Mammary epithelial cell (primary cell): Measurements from ENCODE around the gene ATXN1.

Source experiments
- CTCF ChIP-seq, 2 donors: IDR thresholded peaks in 1 of 2; conservative IDR thresholded peaks in 1 of 2; 2 replicates each; pipeline ENCODE4 v1.5.1; 2011 to 2012; ENCODE audit warnings: inconsistent platforms in 2 of 2, low read length in 2 of 2, mild to moderate bottlenecking in 2 of 2, control low read depth in 1 of 2, low read depth in 1 of 2; ENCODE audit not compliant: insufficient read depth in 1 of 2; ENCODE audit errors: extremely low read depth in 1 of 2
- EZH2 ChIP-seq: IDR thresholded peaks from 2 replicates; pipeline ENCODE4 v1.6.1; 2012; ENCODE audit warnings: low read length, inconsistent platforms, borderline replicate concordance

- TF ChIP-seq CTCF (conservative IDR thresholded peaks at IDR 0.05 in 1 of 2, IDR thresholded peaks at IDR 0.05 in 1 of 2; ENCODE audit: extremely low read depth in 1 of 2, insufficient read depth in 1 of 2, low read depth in 1 of 2, low read length in 2 of 2) (no peak), EZH2 (no peak)
These were observed 4.0 kb upstream of the ATXN1 start for GRCh38 chr6:16765235-16765634.
